GM15510 (cell line): ENCODE measurements around the gene LECT2.

Experiments
- POLR2A ChIP-seq: IDR thresholded peaks from 3 replicates; pipeline ENCODE4 v1.6.1; 2011; ENCODE audit warnings: borderline replicate concordance; ENCODE audit not compliant: insufficient read length; ENCODE audit errors: extremely low read depth

The LECT2 gene

GRCh38 chr5:135954899-135955298 is at the start of gene LECT2:
Gene LECT2 (minus strand): TSS chr5:135954983. CDS start chr5:135954833, 150 bp downstream.
- no peak for TF ChIP-seq POLR2A

GRCh38 chr5:136004436-136004835 is 49.7 kb upstream of the LECT2 start:
- no peak for TF ChIP-seq POLR2A

GRCh38 chr5:136001466-136001981 is 46.7 kb upstream of the LECT2 start:
- TF ChIP-seq POLR2A = no peak

GRCh38 chr5:136000932-136001331 is 46.1 kb upstream of the LECT2 start:
- TF ChIP-seq POLR2A = no peak

- TF ChIP-seq POLR2A = no peak
Observed at GRCh38 chr5:136000147-136000546, 45.4 kb upstream of the LECT2 start.

GRCh38 chr5:135999406-136000139 is 44.8 kb upstream of the LECT2 start:
- no peak for TF ChIP-seq POLR2A

GRCh38 chr5:135998889-135999288 is 44.1 kb upstream of the LECT2 start:
- no peak for TF ChIP-seq POLR2A

GRCh38 chr5:135997673-135998335 is 43.0 kb upstream of the LECT2 start:
- TF ChIP-seq POLR2A = no peak

- TF ChIP-seq POLR2A = no peak
Observed at GRCh38 chr5:135996611-135997010, 41.8 kb upstream of the LECT2 start.

GRCh38 chr5:135995976-135996375 is 41.2 kb upstream of the LECT2 start:
- no peak for TF ChIP-seq POLR2A

GRCh38 chr5:135993880-135994636 is 39.3 kb upstream of the LECT2 start:
- no peak for TF ChIP-seq POLR2A

GRCh38 chr5:135993335-135993879 is 38.6 kb upstream of the LECT2 start:
- TF ChIP-seq POLR2A = no peak

GRCh38 chr5:135991429-135991828 is 36.6 kb upstream of the LECT2 start:
- TF ChIP-seq POLR2A = no peak

GRCh38 chr5:135990528-135991255 is 35.9 kb upstream of the LECT2 start:
- TF ChIP-seq POLR2A = no peak
